CD14-positive monocyte (primary cell): Measurements from ENCODE around the gene CCDC12. TPM values are rescaled to one million over a fixed set of nuclear protein-coding genes. Genes with fewer than 3 reads are reported as not detected.

ENCODE experiments used
- DNase-seq, 3 donors: peaks; one replicate each; pipeline ENCODE4 v3.0.0-alpha.2; 2011 to 2022
- H2AFZ ChIP-seq: 2 replicates; pipeline ENCODE4 v1.6.0; 2012; ENCODE audit warnings: mild to moderate bottlenecking, low read depth, low read length, inconsistent platforms; ENCODE audit not compliant: insufficient read depth, poor library complexity, severe bottlenecking
- H3K27ac ChIP-seq, 2 donors: 1 replicate in 1 of 2; 2 replicates in 1 of 2; pipeline ENCODE4 v1.5.1; 2012 to 2013; ENCODE audit warnings: low read length in 2 of 2, control low read depth in 1 of 2, inconsistent platforms in 1 of 2, low read depth in 1 of 2, mild to moderate bottlenecking in 1 of 2
- H3K27me3 ChIP-seq, 2 donors: one replicate each; pipeline versions ENCODE4 v1.6.0 to v1.6.1; 2011 to 2013; ENCODE audit warnings: low read length in 2 of 2; ENCODE audit not compliant: control insufficient read depth in 2 of 2, insufficient read depth in 2 of 2
- H3K36me3 ChIP-seq, 2 donors: replicated peaks in 1 of 2; 1 replicate in 1 of 2; 2 replicates in 1 of 2; pipeline versions ENCODE4 v1.5.1 to v1.6.1; 2012 to 2013; ENCODE audit warnings: low read length in 2 of 2, control low read depth in 1 of 2, inconsistent platforms in 1 of 2, mild to moderate bottlenecking in 1 of 2; ENCODE audit not compliant: insufficient read depth in 2 of 2, control insufficient read depth in 1 of 2
- H3K4me1 ChIP-seq, 2 donors: 1 replicate in 1 of 2; 2 replicates in 1 of 2; pipeline versions ENCODE4 v1.5.1 to v1.6.1; 2012 to 2013; ENCODE audit warnings: low read length in 2 of 2, control low read depth in 1 of 2, inconsistent platforms in 1 of 2, mild to moderate bottlenecking in 1 of 2, moderate library complexity in 1 of 2; ENCODE audit not compliant: insufficient read depth in 2 of 2, control insufficient read depth in 1 of 2
- H3K4me2 ChIP-seq: replicated peaks from 2 replicates; pipeline ENCODE3; 2012; ENCODE audit warnings: low read length, moderate library complexity, mild to moderate bottlenecking; ENCODE audit not compliant: poor library complexity, severe bottlenecking; ENCODE audit errors: extremely low read depth
- H3K4me3 ChIP-seq, 3 experiments: fragments of 200-600 bp in 1 of 3; sonication (generic) in 1 of 3; replicated peaks in 1 of 3; 1 replicate in 2 of 3; 2 replicates in 1 of 3; pipeline ENCODE4 v1.5.1; 2011 to 2013; ENCODE audit warnings: low read length in 3 of 3, mild to moderate bottlenecking in 3 of 3, control low read depth in 2 of 3, low read depth in 2 of 3, inconsistent platforms in 1 of 3, moderate library complexity in 1 of 3
- H3K79me2 ChIP-seq: 2 replicates; pipeline ENCODE4 v1.6.0; 2012; ENCODE audit warnings: mild to moderate bottlenecking, control low read depth, inconsistent platforms, low read length, moderate library complexity; ENCODE audit not compliant: insufficient read depth
- H3K9ac ChIP-seq: 2 replicates; pipeline ENCODE4 v1.6.0; 2017; ENCODE audit warnings: low read length, mild to moderate bottlenecking; ENCODE audit not compliant: insufficient read depth, poor library complexity, severe bottlenecking
- H3K9me3 ChIP-seq, 2 donors: replicated peaks in 1 of 2; 1 replicate in 1 of 2; 2 replicates in 1 of 2; pipeline versions ENCODE4 v1.5.1 to v1.6.1; 2012 to 2013; ENCODE audit warnings: low read length in 2 of 2, control low read depth in 1 of 2; ENCODE audit not compliant: control insufficient read depth in 1 of 2, insufficient read depth in 1 of 2
- H4K20me1 ChIP-seq: 2 replicates; pipeline ENCODE4 v1.6.0; 2012; ENCODE audit warnings: mild to moderate bottlenecking, low read length, control low read depth, moderate library complexity; ENCODE audit not compliant: insufficient read depth
- H3K27ac Mint-ChIP-seq, 7 donors: one replicate each; pipeline ENCODE4 v1.8.0; 2020; ENCODE audit warnings: mild to moderate bottlenecking in 7 of 7, mixed read lengths in 7 of 7, moderate library complexity in 6 of 7, inconsistent platforms in 2 of 7
- H3K27me3 Mint-ChIP-seq, 3 donors: one replicate each; pipeline ENCODE4 v1.8.0; 2021 to 2022; ENCODE audit warnings: low read depth in 3 of 3, mild to moderate bottlenecking in 3 of 3, mixed read lengths in 3 of 3, moderate library complexity in 3 of 3, inconsistent platforms in 1 of 3
- H3K36me3 Mint-ChIP-seq, 2 donors: one replicate each; pipeline ENCODE4 v1.8.0; 2020; ENCODE audit warnings: mixed read lengths in 2 of 2, inconsistent platforms in 1 of 2, mild to moderate bottlenecking in 1 of 2
- H3K4me1 Mint-ChIP-seq: one replicate; pipeline ENCODE4 v1.8.0; 2020; ENCODE audit warnings: mild to moderate bottlenecking, mixed read lengths
- H3K4me3 Mint-ChIP-seq, 2 donors: one replicate each; pipeline ENCODE4 v1.8.0; 2020; ENCODE audit warnings: mild to moderate bottlenecking in 2 of 2, mixed read lengths in 2 of 2, moderate library complexity in 1 of 2
- H3K9me3 Mint-ChIP-seq, 7 donors: one replicate each; pipeline ENCODE4 v1.8.0; 2020 to 2022; ENCODE audit warnings: mixed read lengths in 7 of 7, mild to moderate bottlenecking in 6 of 7, moderate library complexity in 6 of 7, inconsistent platforms in 2 of 7
- CTCF ChIP-seq: fragments of 200-600 bp; IDR thresholded peaks from one replicate; pipeline ENCODE4 v1.8.0; 2022; ENCODE audit warnings: antibody characterized with exemption, mild to moderate bottlenecking
- WGBS: methylation state at CpG from one replicate; pipeline ENCODE4 v1.1.5; 2013; ENCODE audit warnings: missing lambda C conversion rate; ENCODE audit not compliant: insufficient coverage; 5-methylcytosine and 5-hydroxymethylcytosine counted together
- intact Hi-C, 2 donors: fragments of 100-400 bp; cut with micrococcal nuclease; formaldehyde crosslinking; loops; one replicate each; pipeline versions ENCODE4 v1.15.0 to v1.15.1; 2023
- polyA plus RNA-seq, 3 donors: library from polyadenylated mRNA; depleted of rRNA in 1 of 3; unstranded in 2 of 3; stranded (reverse) in 1 of 3; fragments of 300-500 nt in 2 of 3; fragments of >200 nt in 1 of 3; fragmentation: Illumina TruSeq in 2 of 3; gene quantifications; 1 replicate in 2 of 3; 2 replicates in 1 of 3; pipeline ENCODE4 v1.2.3, GENCODE V29; 2012 to 2021

Gene CCDC12
- polyA plus RNA-seq, 3 donors, result 50.1 to 70.7 (median 55.8) TPM

- 100% methylated on average over 2 of the region's 3 CpGs for WGBS
- H3K27me3 Mint-ChIP-seq, result peaks cover 0 to 1% (median 0%) of the 10 kb centered on the region in 3 donors
- intact Hi-C loops, result no loop called here
- H3K36me3 Mint-ChIP-seq, result peaks cover 69 to 80% of the 10 kb centered on the region in 2 donors
- no peak for DNase-seq
- H3K9me3 Mint-ChIP-seq, result peaks cover 0 to 5% (median 0%) of the 10 kb centered on the region in 7 donors
- H2AFZ ChIP-seq, result no peak overlapping the region
- no peak for TF ChIP-seq CTCF
- H3K27me3 ChIP-seq, result no peaks in the 10 kb centered on the region
- H3K36me3 ChIP-seq, result peaks cover 51 to 78% of the 10 kb centered on the region in 2 donors
- no peak overlapping the region for H3K4me3 ChIP-seq
- peaks cover 21% of the 10 kb centered on the region for H4K20me1 ChIP-seq
- no peak overlapping the region for H3K4me3 Mint-ChIP-seq
- no peak overlapping the region for H3K27ac ChIP-seq
- peak overlapping the region in 3 of 7 donors; percentile 11 to 37 (median 14) for H3K27ac Mint-ChIP-seq
- H3K4me1 Mint-ChIP-seq, result peaks cover 2% of the 10 kb centered on the region
- no peak overlapping the region for H3K9ac ChIP-seq
- H3K9me3 ChIP-seq, result peaks cover 0 to 2% of the 10 kb centered on the region in 2 donors
- no peaks in the 10 kb centered on the region for H3K4me1 ChIP-seq
- peaks cover 9% of the 10 kb centered on the region for H3K79me2 ChIP-seq
- H3K4me2 ChIP-seq, result no peak overlapping the region
Measured at GRCh38 chr3:46917257-46917656, 59.3 kb downstream of the CCDC12 start.

- H3K9me3 Mint-ChIP-seq, result peaks cover 0 to 5% (median 0%) of the 10 kb centered on the region in 7 donors
- Histone ChIP-seq H3K4me2 (no peak overlapping the region), H3K79me2 (peaks cover 5% of the 10 kb centered on the region), H2AFZ (no peak overlapping the region), H4K20me1 (peaks cover 16% of the 10 kb centered on the region), H3K9ac (no peak overlapping the region), H3K36me3 (peaks cover 47 to 74% of the 10 kb centered on the region in 2 donors), H3K4me3 (no peak overlapping the region), H3K4me1 (no peaks in the 10 kb centered on the region), H3K27ac (no peak overlapping the region), H3K9me3 (peaks cover 0 to 2% of the 10 kb centered on the region in 2 donors), H3K27me3 (no peaks in the 10 kb centered on the region)
- 94% methylated on average over 2 of the region's 3 CpGs for WGBS
- peak overlapping the region in 1 of 7 donors; percentile 37 for H3K27ac Mint-ChIP-seq
- no peak for TF ChIP-seq CTCF
- intact Hi-C loops, result no loop called here
- no peak overlapping the region for H3K4me3 Mint-ChIP-seq
- peaks cover 0 to 2% (median 1%) of the 10 kb centered on the region in 3 donors for H3K27me3 Mint-ChIP-seq
- peaks cover 66 to 77% of the 10 kb centered on the region in 2 donors for H3K36me3 Mint-ChIP-seq
- no peak for DNase-seq
- peaks cover 2% of the 10 kb centered on the region for H3K4me1 Mint-ChIP-seq
Measured at GRCh38 chr3:46916799-46917198, 59.7 kb downstream of the CCDC12 start.
